Mesenchymal stem cell (in vitro differentiated cells and primary cell): ENCODE results near the gene ELFN2.

Experiments used
- DNase-seq: peaks from one replicate; pipeline ENCODE4 v3.0.0-alpha.2; 2013
- H2AFZ ChIP-seq: one replicate; pipeline ENCODE4 v1.6.1; 2013; ENCODE audit warnings: low read depth, mild to moderate bottlenecking, control low read depth, inconsistent platforms, low read length, moderate library complexity
- H2AK5ac ChIP-seq: 2 replicates; pipeline ENCODE4 v1.6.1; 2013; ENCODE audit warnings: low read length, moderate library complexity, mild to moderate bottlenecking, inconsistent platforms; ENCODE audit not compliant: severe bottlenecking
- H2BK120ac ChIP-seq: one replicate; pipeline ENCODE4 v1.6.1; 2013; ENCODE audit warnings: low read depth, mild to moderate bottlenecking, inconsistent platforms, low read length, moderate library complexity
- H2BK12ac ChIP-seq, 2 experiments: one replicate each; pipeline ENCODE4 v1.6.1; 2013; ENCODE audit warnings: inconsistent platforms in 2 of 2, low read length in 2 of 2, mild to moderate bottlenecking in 2 of 2, moderate library complexity in 2 of 2, control low read depth in 1 of 2
- H2BK15ac ChIP-seq: one replicate; pipeline ENCODE4 v1.6.1; 2013; ENCODE audit warnings: mild to moderate bottlenecking, low read depth, inconsistent platforms; ENCODE audit not compliant: poor library complexity, severe bottlenecking
- H2BK5ac ChIP-seq: 2 replicates; pipeline ENCODE4 v1.6.1; 2013; ENCODE audit warnings: low read depth, mild to moderate bottlenecking, low read length, control low read depth, inconsistent platforms; ENCODE audit not compliant: poor library complexity, severe bottlenecking
- H3K14ac ChIP-seq, 2 experiments: one replicate each; pipeline ENCODE4 v1.6.1; 2013; ENCODE audit warnings: inconsistent platforms in 2 of 2, low read length in 2 of 2, control low read depth in 1 of 2, mild to moderate bottlenecking in 1 of 2, moderate library complexity in 1 of 2
- H3K18ac ChIP-seq, 2 experiments: one replicate each; pipeline ENCODE4 v1.6.1; 2013; ENCODE audit warnings: inconsistent platforms in 2 of 2, low read length in 2 of 2, control low read depth in 1 of 2, low read depth in 1 of 2, mild to moderate bottlenecking in 1 of 2
- H3K23ac ChIP-seq, 2 experiments: one replicate each; pipeline ENCODE4 v1.6.1; 2013; ENCODE audit warnings: inconsistent platforms in 2 of 2, low read length in 2 of 2, mild to moderate bottlenecking in 2 of 2, moderate library complexity in 2 of 2, control low read depth in 1 of 2
- H3K27ac ChIP-seq: 2 replicates; pipeline ENCODE4 v1.5.1; 2013; ENCODE audit warnings: mild to moderate bottlenecking, moderate library complexity, low read length, control low read depth, inconsistent platforms; ENCODE audit not compliant: poor library complexity, severe bottlenecking
- H3K27me3 ChIP-seq, 2 experiments: 2 replicates each; pipeline versions ENCODE4 v1.6.1 to v1.7.0; 2013; ENCODE audit warnings: low read length in 2 of 2, mild to moderate bottlenecking in 2 of 2, moderate library complexity in 2 of 2, control low read depth in 1 of 2, inconsistent platforms in 1 of 2; ENCODE audit not compliant: control insufficient read depth in 1 of 2, insufficient read depth in 1 of 2
- H3K36me3 ChIP-seq, 2 experiments: 2 replicates each; pipeline versions ENCODE4 v1.6.1 to v1.7.0; 2013; ENCODE audit warnings: low read length in 2 of 2, control low read depth in 1 of 2, inconsistent platforms in 1 of 2, low read depth in 1 of 2, mild to moderate bottlenecking in 1 of 2; ENCODE audit not compliant: insufficient read depth in 2 of 2, control insufficient read depth in 1 of 2
- H3K4ac ChIP-seq, 2 experiments: one replicate each; pipeline ENCODE4 v1.6.1; 2013; ENCODE audit warnings: inconsistent platforms in 2 of 2, low read length in 2 of 2, mild to moderate bottlenecking in 2 of 2, moderate library complexity in 2 of 2, control low read depth in 1 of 2, low read depth in 1 of 2
- H3K4me1 ChIP-seq: 2 replicates; pipeline ENCODE4 v1.6.1; 2013; ENCODE audit warnings: low read depth, low read length, control low read depth; ENCODE audit not compliant: control insufficient read depth, insufficient read depth
- H3K4me2 ChIP-seq: 2 replicates; pipeline ENCODE4 v1.6.1; 2013; ENCODE audit warnings: low read length, mild to moderate bottlenecking, inconsistent platforms; ENCODE audit not compliant: poor library complexity, severe bottlenecking
- H3K4me3 ChIP-seq, 2 experiments: 2 replicates each; pipeline versions ENCODE4 v1.5.1 to v1.7.0; 2013; ENCODE audit warnings: low read length in 2 of 2, mild to moderate bottlenecking in 2 of 2, control low read depth in 1 of 2, low read depth in 1 of 2; ENCODE audit not compliant: insufficient read depth in 1 of 2
- H3K79me1 ChIP-seq: replicated peaks from 2 replicates; pipeline ENCODE4 v1.6.1; 2013; ENCODE audit warnings: mild to moderate bottlenecking, control low read depth, low read length, inconsistent platforms; ENCODE audit not compliant: poor library complexity, severe bottlenecking
- H3K9ac ChIP-seq: 2 replicates; pipeline ENCODE4 v1.7.0; 2013; ENCODE audit warnings: mild to moderate bottlenecking, low read length, moderate library complexity
- H3K9me3 ChIP-seq: 2 replicates; pipeline ENCODE4 v1.7.0; 2013; ENCODE audit warnings: mild to moderate bottlenecking, low read length; ENCODE audit not compliant: control insufficient read depth
- H4K8ac ChIP-seq: one replicate; pipeline ENCODE4 v1.6.1; 2013; ENCODE audit warnings: inconsistent platforms, mild to moderate bottlenecking, low read length, moderate library complexity
- H4K91ac ChIP-seq: one replicate; pipeline ENCODE4 v1.6.1; 2013; ENCODE audit warnings: mild to moderate bottlenecking, low read length, inconsistent platforms
- WGBS: methylation state at CpG from one replicate; pipeline ENCODE4 v1.1.7; 2013; ENCODE audit warnings: mixed read lengths; 5-methylcytosine and 5-hydroxymethylcytosine counted together

ELFN2 gene

DNA sequence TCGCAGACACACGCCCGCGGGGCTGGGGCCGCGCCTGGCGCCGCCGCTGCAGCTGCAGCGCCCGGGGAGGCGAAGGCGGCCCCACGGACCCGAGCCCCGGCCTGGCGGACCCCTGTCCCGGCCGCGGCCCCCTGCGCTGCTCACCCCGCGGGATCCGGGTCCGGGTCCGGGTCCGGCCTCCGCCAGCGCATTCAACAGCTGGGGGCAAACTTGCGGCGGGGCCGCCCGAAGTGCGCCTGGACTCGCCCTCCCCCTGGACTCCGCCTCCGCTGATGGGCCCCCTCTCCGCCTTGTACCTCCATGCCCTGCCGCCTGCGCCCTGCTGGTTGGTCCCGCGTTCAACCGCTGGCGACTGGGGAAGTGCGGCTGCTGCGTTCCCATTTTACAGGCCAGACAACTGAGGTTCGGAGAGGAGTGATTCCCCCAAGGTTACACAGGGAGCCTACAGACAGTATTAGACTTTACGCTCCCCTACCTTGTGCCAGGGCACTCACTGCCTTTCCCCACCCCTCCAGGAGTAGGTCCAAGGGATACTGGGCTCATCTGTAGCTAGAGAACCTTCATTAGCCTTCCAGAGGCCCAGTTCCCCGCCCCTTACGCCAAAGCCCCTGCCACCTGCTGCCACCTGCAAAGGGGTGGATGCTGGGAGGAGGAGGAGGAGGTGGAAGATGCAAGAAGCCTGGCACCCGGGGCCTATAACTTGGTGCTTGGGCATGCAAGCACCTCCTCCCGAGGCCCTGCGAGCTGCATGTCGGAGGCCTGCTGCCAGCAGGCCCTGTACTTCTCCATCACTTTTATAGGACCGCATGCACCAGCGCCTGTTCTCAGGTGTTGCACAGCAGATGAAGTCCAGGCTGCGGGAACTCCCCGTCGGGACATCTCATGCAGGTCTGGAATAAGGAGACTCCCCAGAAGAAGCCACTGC is 694 bp upstream of the ELFN2 start:
- DNase-seq, result no peak
- Histone ChIP-seq H2BK5ac (peak overlapping the region; percentile 49), H2BK120ac (peak overlapping the region; percentile 90), H4K8ac (peak overlapping the region; percentile 35), H4K91ac (peak overlapping the region; percentile 74), H3K27ac (no peak overlapping the region), H3K4me1 (peaks cover 63% of the 10 kb centered on the region), H2BK12ac (peak overlapping the region in 1 of 2 experiments; percentile 83), H3K4me3 (peak overlapping the region in 1 of 2 experiments; percentile 84), H3K14ac (peak overlapping the region in 1 of 2 experiments; percentile 79), H2BK15ac (peak overlapping the region; percentile 91), H3K23ac (peak overlapping the region in 1 of 2 experiments; percentile 57), H3K18ac (peak overlapping the region; percentile 83 to 85), H3K36me3 (peaks cover 0 to 3% of the 10 kb centered on the region in 2 experiments), H2AFZ (peak overlapping the region; percentile 57), H2AK5ac (peak overlapping the region; percentile 63), H3K9ac (no peak overlapping the region), H3K4me2 (peak overlapping the region; percentile 81), H3K9me3 (peaks cover 6% of the 10 kb centered on the region), H3K79me1 (peaks cover 7% of the 10 kb centered on the region), H3K27me3 (peaks cover 0 to 80% of the 10 kb centered on the region in 2 experiments), H3K4ac (peak overlapping the region in 1 of 2 experiments; percentile 57)
- 31% methylated on average over 43 of the region's 59 CpGs for WGBS

DNA sequence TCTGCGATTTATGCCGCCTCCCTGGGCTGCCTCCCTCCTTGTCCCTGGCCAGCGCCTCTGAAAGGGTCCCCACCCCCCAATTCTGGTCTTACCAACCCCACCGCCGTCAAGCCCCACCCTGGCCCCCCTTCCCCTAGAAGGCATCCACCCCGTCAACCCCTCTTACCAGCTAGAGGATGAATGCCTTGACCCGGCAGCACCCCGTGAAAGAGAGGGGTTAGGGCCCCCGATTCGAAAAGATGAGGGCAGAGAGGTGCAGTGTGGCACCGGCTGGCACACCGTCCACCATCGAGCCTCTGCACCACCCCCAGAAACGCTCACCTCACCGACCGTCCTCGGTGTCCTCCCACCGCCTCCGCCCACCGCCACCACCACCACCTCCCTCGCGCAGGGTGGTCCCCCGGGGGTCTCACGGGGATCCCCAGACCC is 559 bp downstream of the ELFN2 start:
- Histone ChIP-seq H3K79me1 (peaks cover 8% of the 10 kb centered on the region), H3K4me3 (peak overlapping the region in 1 of 2 experiments; percentile 84), H3K9ac (no peak overlapping the region), H4K8ac (peak overlapping the region; percentile 35), H2BK15ac (peak overlapping the region; percentile 82), H3K4me2 (peak overlapping the region; percentile 81), H3K27ac (no peak overlapping the region), H3K36me3 (peaks cover 0 to 8% of the 10 kb centered on the region in 2 experiments), H4K91ac (peak overlapping the region; percentile 70), H3K4ac (peak overlapping the region in 1 of 2 experiments; percentile 49), H3K9me3 (no peaks in the 10 kb centered on the region), H2BK120ac (peak overlapping the region; percentile 59), H3K23ac (no peak overlapping the region), H3K14ac (no peak overlapping the region), H2AK5ac (no peak overlapping the region), H2AFZ (peak overlapping the region; percentile 57), H3K18ac (peak overlapping the region; percentile 83 to 85), H3K27me3 (peaks cover 0 to 86% of the 10 kb centered on the region in 2 experiments), H2BK12ac (peak overlapping the region in 1 of 2 experiments; percentile 64), H2BK5ac (peak overlapping the region; percentile 49), H3K4me1 (peaks cover 62% of the 10 kb centered on the region)
- DNase-seq, result no peak
- WGBS, result 6% methylated on average over 23 of the region's 24 CpGs

DNA sequence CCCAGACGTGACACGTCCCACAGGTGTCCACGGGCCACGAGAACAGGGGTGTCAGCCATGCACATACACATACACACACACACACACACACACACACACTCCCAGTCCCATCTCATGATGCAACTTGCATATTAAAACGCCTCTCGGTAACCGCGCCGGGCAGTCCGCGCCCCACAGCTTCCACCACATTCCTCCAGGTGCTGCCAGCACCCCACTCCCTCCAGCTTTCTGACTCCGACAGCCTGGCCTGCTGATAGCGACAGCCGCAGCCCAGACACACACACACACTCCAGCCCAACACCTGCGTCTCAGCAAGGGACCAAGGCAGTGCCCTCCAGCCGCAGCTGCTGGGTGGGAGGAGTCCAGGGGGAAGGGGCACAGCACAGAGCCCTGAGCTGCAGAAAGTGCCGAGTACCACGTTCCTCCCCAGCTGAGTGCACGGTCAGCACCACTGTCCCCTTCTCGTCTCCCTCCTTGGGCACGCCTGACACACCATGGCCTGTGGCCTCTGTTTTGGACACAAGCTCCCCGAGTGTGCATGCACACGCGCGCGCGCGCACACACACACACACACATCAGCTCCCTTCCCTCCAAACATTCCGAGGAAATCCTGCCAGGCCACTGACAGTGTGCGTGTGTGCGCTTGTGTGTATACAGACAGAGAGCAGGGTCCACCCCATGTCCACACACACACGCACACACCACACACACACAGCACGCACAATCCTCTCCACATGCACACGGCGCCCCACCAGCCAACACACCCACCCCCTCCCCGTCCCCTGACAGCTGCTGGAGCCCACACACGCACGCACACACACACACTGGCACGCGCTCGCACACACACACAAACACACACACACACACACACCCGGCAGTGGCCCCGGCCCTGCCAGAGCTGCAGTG is 1.2 kb downstream of the ELFN2 start:
- peaks cover 0 to 13% of the 10 kb centered on the region in 2 experiments for H3K36me3 ChIP-seq
- no peak overlapping the region for H2AFZ ChIP-seq
- H3K27ac ChIP-seq, result peak overlapping the region; percentile 34
- no peak overlapping the region for H3K4ac ChIP-seq
- H2BK12ac ChIP-seq, result peak overlapping the region; percentile 11 to 48
- no peak overlapping the region for H2BK120ac ChIP-seq
- H4K8ac ChIP-seq, result peak overlapping the region; percentile 27
- no peak overlapping the region for H2AK5ac ChIP-seq
- peak overlapping the region; percentile 52 for H4K91ac ChIP-seq
- peak overlapping the region in 1 of 2 experiments; percentile 49 for H3K14ac ChIP-seq
- no peak overlapping the region for H2BK15ac ChIP-seq
- H3K4me2 ChIP-seq, result peak overlapping the region; percentile 81
- H3K9ac ChIP-seq, result no peak overlapping the region
- no peak overlapping the region for H3K23ac ChIP-seq
- H3K9me3 ChIP-seq, result no peaks in the 10 kb centered on the region
- H3K79me1 ChIP-seq, result peaks cover 12% of the 10 kb centered on the region
- H3K4me1 ChIP-seq, result peaks cover 64% of the 10 kb centered on the region
- H3K4me3 ChIP-seq, result peak overlapping the region in 1 of 2 experiments; percentile 84
- WGBS, result 18% methylated on average over 40 of the region's 43 CpGs
- no peak overlapping the region for H2BK5ac ChIP-seq
- peak; percentile 65 for DNase-seq
- peaks cover 0 to 89% of the 10 kb centered on the region in 2 experiments for H3K27me3 ChIP-seq
- H3K18ac ChIP-seq, result peak overlapping the region; percentile 1 to 83
